Spleen (tissue), 7 donors: ENCODE results near the gene PCSK7.

ENCODE experiments used
- CTCF ChIP-seq, 11 experiments: fragments of 200-600 bp in 7 of 11; fragments of 450-650 bp in 4 of 11; sonication (generic) in 4 of 11; IDR thresholded peaks in 8 of 11; conservative IDR thresholded peaks in 3 of 11; 1 replicate in 7 of 11; 2 replicates in 4 of 11; pipeline versions ENCODE4 v1.4.0 to v1.8.0; 2016 to 2021; ENCODE audit warnings: antibody characterized with exemption in 11 of 11, inconsistent platforms in 4 of 11, mild to moderate bottlenecking in 1 of 11
- POLR2AphosphoS5 ChIP-seq, 3 donors: sonication (generic); formaldehyde crosslinking; IDR thresholded peaks; one replicate each; pipeline ENCODE4 v1.5.1; 2017; ENCODE audit warnings: antibody characterized with exemption in 3 of 3
- donor health status: DM: no; HTN: no; CAD: no; lungs with moderate emphysema.
- donor health status: DM: no; HTN: no; CAD: no.
- donor health status: DM: no; HTN: no; CAD: no.

DNA sequence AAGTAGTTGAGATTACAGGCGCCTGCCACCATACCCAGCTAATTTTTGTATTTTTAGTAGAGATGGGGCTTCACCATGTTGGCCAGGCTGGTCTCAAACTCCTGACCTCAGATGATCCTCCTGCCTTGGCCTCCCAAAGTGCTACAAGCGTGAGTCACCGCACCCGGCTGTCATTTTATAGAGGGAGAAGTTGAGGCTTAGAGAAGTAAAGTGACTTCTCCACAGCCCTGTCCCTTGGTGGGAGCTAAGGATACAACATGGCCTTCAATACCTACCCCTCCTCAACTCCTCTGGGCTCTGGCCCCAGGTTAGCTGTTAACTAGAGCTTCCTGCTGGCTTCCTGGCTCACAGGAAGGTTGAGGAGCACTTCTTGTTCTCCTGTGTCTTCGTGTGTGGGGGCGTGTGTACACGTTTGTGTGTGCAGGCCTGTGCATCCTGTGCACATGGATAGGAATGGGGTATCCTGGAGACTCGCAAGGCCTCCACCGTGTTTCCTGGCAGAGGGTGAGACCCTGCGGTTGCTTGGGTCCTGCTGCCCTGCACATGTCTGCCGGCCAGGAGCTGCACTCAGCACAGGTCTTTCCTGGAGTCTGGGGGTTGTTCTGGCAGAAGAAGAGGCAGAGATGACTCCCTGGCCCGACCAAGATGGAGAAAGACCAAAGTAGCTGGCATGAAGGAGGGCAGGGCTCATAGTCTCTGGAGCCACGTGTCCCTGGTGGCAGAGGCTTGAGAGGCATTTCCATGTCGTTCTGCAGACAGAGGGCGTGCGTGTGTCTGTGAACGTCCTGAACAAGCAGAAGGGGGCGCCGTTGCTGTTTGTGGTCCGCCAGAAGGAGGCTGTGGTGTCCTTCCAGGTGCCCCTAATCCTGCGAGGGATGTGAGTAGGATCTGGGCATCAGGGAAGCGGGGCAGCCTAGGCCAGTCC is 51.0 kb downstream of the PCSK7 start:
- TF ChIP-seq POLR2AphosphoS5 (IDR thresholded peaks at IDR 0.05) (peak; percentile 38 to 58 (median 58)), CTCF (IDR thresholded peaks at IDR 0.05 in 8 of 11, conservative IDR thresholded peaks at IDR 0.05 in 3 of 11) (peak; percentile 41 to 83 (median 73))
